Fibroblast of lung (primary cell): ENCODE results near the gene MOBP.

Experiments used
- CTCF ChIP-seq, 2 donors: IDR thresholded peaks in 1 of 2; conservative IDR thresholded peaks in 1 of 2; 1 replicate in 1 of 2; 2 replicates in 1 of 2; pipeline ENCODE4 v1.5.1; 2011 to 2012; ENCODE audit warnings: low read length in 2 of 2, control low read depth in 1 of 2, inconsistent platforms in 1 of 2, low read depth in 1 of 2, mild to moderate bottlenecking in 1 of 2
- EZH2 ChIP-seq: IDR thresholded peaks from 2 replicates; pipeline ENCODE4 v1.5.1; 2012; ENCODE audit warnings: low read length, control low read depth, mild to moderate bottlenecking; ENCODE audit errors: missing control alignments

- no peak for TF ChIP-seq CTCF (conservative IDR thresholded peaks at IDR 0.05 in 1 of 2, IDR thresholded peaks at IDR 0.05 in 1 of 2; ENCODE audit: low read depth in 1 of 2, low read length in 2 of 2)
- TF ChIP-seq EZH2, result no peak
Measured at GRCh38 chr3:39513791-39514369, 46.4 kb downstream of the MOBP start.
